HepG2 (cell line): ENCODE measurements around the gene ARHGAP26.

Source experiments
- CBX5 ChIP-seq: sonication (generic); formaldehyde crosslinking; IDR thresholded peaks from 2 replicates; pipeline ENCODE4 v1.4.0; 2020; ENCODE audit warnings: missing genetic modification reagents, borderline replicate concordance
- EP300 ChIP-seq, 3 experiments: sonication (generic) in 1 of 3; formaldehyde crosslinking in 1 of 3; IDR thresholded peaks; 2 replicates each; pipeline versions ENCODE4 v1.5.1 to v1.6.1; 2011 to 2020; ENCODE audit warnings: low read depth in 2 of 3, low read length in 2 of 3, borderline replicate concordance in 1 of 3, improper control_type of control experiment in 1 of 3, mild to moderate bottlenecking in 1 of 3, missing genetic modification reagents in 1 of 3, moderate library complexity in 1 of 3
- KDM5B ChIP-seq: sonication (generic); formaldehyde crosslinking; IDR thresholded peaks from 2 replicates; pipeline ENCODE4 v1.4.0; 2020; ENCODE audit warnings: missing genetic modification reagents, mild to moderate bottlenecking, borderline replicate concordance
- RFX5 ChIP-seq: IDR thresholded peaks from 2 replicates; pipeline ENCODE4 v1.6.1; 2011; ENCODE audit warnings: low read depth, low read length, improper control_type of control experiment
- SIN3A ChIP-seq: IDR thresholded peaks from 2 replicates; pipeline ENCODE4 v1.6.1; 2011; ENCODE audit warnings: low read depth, mild to moderate bottlenecking, control low read depth, low read length, borderline replicate concordance
- SIX1 ChIP-seq: sonication (generic); formaldehyde crosslinking; IDR thresholded peaks from 2 replicates; pipeline ENCODE4 v1.4.0; 2020; ENCODE audit warnings: missing genetic modification reagents, borderline replicate concordance
- SP1 ChIP-seq, 2 experiments: fragments of 450-650 bp in 1 of 2; sonication (generic) in 1 of 2; formaldehyde crosslinking in 1 of 2; IDR thresholded peaks; 2 replicates each; pipeline versions ENCODE4 v1.4.0 to v1.6.1; 2016 to 2020; ENCODE audit warnings: missing genetic modification reagents in 1 of 2
- ZNF263 ChIP-seq: sonication (generic); formaldehyde crosslinking; IDR thresholded peaks from 2 replicates; pipeline ENCODE4 v1.4.0; 2020; ENCODE audit warnings: missing genetic modification reagents

- TF ChIP-seq EP300 (IDR thresholded peaks at IDR 0.05; ENCODE audit: low read depth in 2 of 2, low read length in 2 of 2): peak; percentile 44 to 86; a peak in 3 of 4 replicates
- TF ChIP-seq EP300 (CRISPR knock-in tag; IDR thresholded peaks at IDR 0.05; ENCODE audit: borderline replicate concordance): peak; percentile 74
- TF ChIP-seq CBX5 (CRISPR knock-in tag): no peak; the same call in 1 of the 2 replicates
- no peak; the same call in 1 of the 2 replicates for TF ChIP-seq ZNF263 (CRISPR knock-in tag)
- no peak for TF ChIP-seq RFX5
- TF ChIP-seq KDM5B (CRISPR knock-in tag): no peak
- no peak for TF ChIP-seq SIN3A
- no peak for TF ChIP-seq SP1 (IDR thresholded peaks at IDR 0.05)
- TF ChIP-seq SP1 (CRISPR knock-in tag; IDR thresholded peaks at IDR 0.05): no peak
- peak; percentile 51; the same call in 1 of the 2 replicates for TF ChIP-seq SIX1 (CRISPR knock-in tag)
Measured at GRCh38 chr5:142740474-142741242, 29.5 kb upstream of the ARHGAP26 start.
